HepG2 (cell line): Measurements from ENCODE around the gene ARIH1. TPM values are rescaled to one million over a fixed set of nuclear protein-coding genes. Genes with fewer than 3 reads are reported as not detected.

Experiments
- ATAC-seq: fragments of 200-7000 bp; cut with Tn5 transposase; 3 replicates; pipeline ENCODE4 v1.9.1; 2020; ENCODE audit warnings: mild to moderate bottlenecking, moderate library complexity
- BruUV-seq: library from RNA; stranded (reverse); fragments of 400-500 nt; replicated peaks from 2 replicates; lab custom pipeline; 2021; lab: Mats Ljungman, UMichigan
- CTCF ChIA-PET: fragments of 300-600 bp; formaldehyde crosslinking; extraction: SDS; loops from one replicate; lab custom pipeline; 2021; ENCODE audit warnings: low total read pairs, inconsistent platforms, low intra/inter-chr PET ratio; lab: Yijun Ruan, JAX
- POLR2A ChIA-PET: fragments of 350-600 bp; sonication (Branson Sonifier 250); formaldehyde crosslinking; loops from one replicate; lab custom pipeline; 2020; ENCODE audit warnings: antibody characterized with exemption, inconsistent platforms; lab: Yijun Ruan, JAX
- DNase-seq: peaks from one replicate; pipeline ENCODE4 v3.0.0-alpha.2; 2015; ENCODE audit warnings: low spot score
- FAIRE-seq: peaks from 3 replicates; lab custom pipeline; 2011; peaks lifted over from hg19 to GRCh38; lab: Jason Lieb, UNC
- H2AFZ ChIP-seq: one replicate; pipeline ENCODE4 v1.6.1; 2011; ENCODE audit warnings: low read length, inconsistent platforms
- H3K27ac ChIP-seq: fragments of 300-600 bp; 3 replicates; pipeline ENCODE4 v1.8.0; 2011; ENCODE audit warnings: mixed run types, mild to moderate bottlenecking, mixed read lengths, low read length, inconsistent platforms; ENCODE audit not compliant: insufficient read depth; ENCODE audit errors: extremely low read length
- H3K27me3 ChIP-seq, 2 experiments: fragments of 200-600 bp in 1 of 2; 2 replicates in 1 of 2; 3 replicates in 1 of 2; pipeline versions ENCODE4 v1.6.0 to v1.8.0; 2011; ENCODE audit warnings: low read length in 2 of 2, mild to moderate bottlenecking in 2 of 2, moderate library complexity in 2 of 2, inconsistent platforms in 1 of 2; ENCODE audit not compliant: insufficient read depth in 2 of 2, control insufficient read depth in 1 of 2
- H3K36me3 ChIP-seq, 2 experiments: fragments of 200-600 bp in 1 of 2; replicated peaks in 1 of 2; 2 replicates in 1 of 2; 3 replicates in 1 of 2; pipeline versions ENCODE4 v1.5.1 to v1.8.0; 2011; ENCODE audit warnings: low read length in 2 of 2, inconsistent platforms in 1 of 2; ENCODE audit not compliant: insufficient read depth in 2 of 2, control insufficient read depth in 1 of 2
- H3K4me1 ChIP-seq: 2 replicates; pipeline ENCODE4 v1.5.1; 2012; ENCODE audit warnings: low read length, inconsistent platforms; ENCODE audit not compliant: insufficient read depth
- H3K4me2 ChIP-seq: 2 replicates; pipeline ENCODE4 v1.6.0; 2011; ENCODE audit warnings: low read depth, low read length, inconsistent platforms
- H3K4me3 ChIP-seq, 3 experiments: fragments of 200-600 bp in 1 of 3; sonication (generic), shearing (Covaris generic) in 1 of 3; replicated peaks in 1 of 3; 2 replicates each; pipeline ENCODE4 v1.5.1; 2011 to 2016; ENCODE audit warnings: low read length in 3 of 3, inconsistent platforms in 2 of 3, low read depth in 2 of 3, mild to moderate bottlenecking in 2 of 3, control low read depth in 1 of 3, mixed read lengths in 1 of 3; ENCODE audit not compliant: insufficient read depth in 1 of 3
- H3K79me2 ChIP-seq: one replicate; pipeline ENCODE4 v1.6.1; 2011; ENCODE audit warnings: low read length, inconsistent platforms; ENCODE audit not compliant: insufficient read depth
- H3K9ac ChIP-seq: 2 replicates; pipeline ENCODE4 v1.6.0; 2011; ENCODE audit warnings: mild to moderate bottlenecking, low read depth, low read length, inconsistent platforms; ENCODE audit not compliant: insufficient read depth
- H3K9me3 ChIP-seq: 2 replicates; pipeline ENCODE4 v1.5.1; 2012; ENCODE audit warnings: mild to moderate bottlenecking, low read length
- H4K20me1 ChIP-seq: 2 replicates; pipeline ENCODE4 v1.6.0; 2011; ENCODE audit warnings: inconsistent platforms, mild to moderate bottlenecking, low read length, moderate library complexity; ENCODE audit not compliant: insufficient read depth
- ATM ChIP-seq: fragments of 450-650 bp; IDR thresholded peaks from 2 replicates; pipeline ENCODE4 v1.7.1; 2017; ENCODE audit warnings: mild to moderate bottlenecking, borderline replicate concordance
- CAMTA2 ChIP-seq: sonication (generic); formaldehyde crosslinking; IDR thresholded peaks from 2 replicates; pipeline ENCODE4 v1.4.0; 2020; ENCODE audit warnings: mild to moderate bottlenecking, missing genetic modification reagents, borderline replicate concordance
- HMG20B ChIP-seq: conservative IDR thresholded peaks from 2 replicates; pipeline ENCODE4 v1.6.1; 2016; ENCODE audit warnings: missing genetic modification reagents, missing compliant biosample characterization
- MYC ChIP-seq: sonication (generic); formaldehyde crosslinking; IDR thresholded peaks from 2 replicates; pipeline ENCODE4 v1.9.0; 2021; ENCODE audit warnings: missing genetic modification reagents, borderline replicate concordance
- NR2F1 ChIP-seq, 2 experiments: fragments of 450-650 bp in 1 of 2; formaldehyde crosslinking in 1 of 2; IDR thresholded peaks; 2 replicates each; pipeline versions ENCODE4 v1.5.0 to v1.6.1; 2016 to 2020; ENCODE audit warnings: mild to moderate bottlenecking in 1 of 2, missing compliant biosample characterization in 1 of 2, missing genetic modification reagents in 1 of 2, moderate library complexity in 1 of 2
- NRL ChIP-seq: sonication (generic); formaldehyde crosslinking; IDR thresholded peaks from 2 replicates; pipeline ENCODE4 v1.5.0; 2020; ENCODE audit warnings: missing genetic modification reagents, mild to moderate bottlenecking, moderate library complexity, borderline replicate concordance
- PBX2 ChIP-seq: IDR thresholded peaks from 2 replicates; pipeline ENCODE4 v1.6.1; 2016; ENCODE audit warnings: control low read depth
- RERE ChIP-seq: IDR thresholded peaks from 2 replicates; pipeline ENCODE4 v1.6.1; 2016; ENCODE audit warnings: low read depth, missing genetic modification reagents, missing compliant biosample characterization
- SP1 ChIP-seq, 2 experiments: fragments of 450-650 bp in 1 of 2; sonication (generic) in 1 of 2; formaldehyde crosslinking in 1 of 2; IDR thresholded peaks; 2 replicates each; pipeline versions ENCODE4 v1.4.0 to v1.6.1; 2016 to 2020; ENCODE audit warnings: missing genetic modification reagents in 1 of 2
- STAG1 ChIP-seq: sonication (generic); formaldehyde crosslinking; IDR thresholded peaks from 2 replicates; pipeline ENCODE4 v1.4.0; 2020; ENCODE audit warnings: missing genetic modification reagents
- THAP7 ChIP-seq: sonication (generic); formaldehyde crosslinking; IDR thresholded peaks from 2 replicates; pipeline ENCODE4 v1.8.1; 2023; ENCODE audit warnings: mild to moderate bottlenecking, missing genetic modification reagents
- ZBTB14 ChIP-seq: sonication (generic); formaldehyde crosslinking; IDR thresholded peaks from 2 replicates; pipeline ENCODE4 v1.4.0; 2020; ENCODE audit warnings: missing genetic modification reagents
- ZNF598 ChIP-seq: sonication (generic); formaldehyde crosslinking; IDR thresholded peaks from 2 replicates; pipeline ENCODE4 v1.5.1; 2020; ENCODE audit warnings: mild to moderate bottlenecking, missing genetic modification reagents, borderline replicate concordance
- ZNF7 ChIP-seq: IDR thresholded peaks from 2 replicates; pipeline ENCODE4 v1.6.1; 2016; ENCODE audit warnings: missing biosample characterization, missing genetic modification reagents
- ZNF724P ChIP-seq: sonication (generic); formaldehyde crosslinking; IDR thresholded peaks from 2 replicates; pipeline ENCODE4 v1.8.0; 2022; ENCODE audit warnings: missing genetic modification reagents, borderline replicate concordance
- WGBS: methylation state at CpG from one replicate; pipeline ENCODE4 v1.1.6; 2017; ENCODE audit warnings: low lambda C conversion rate; 5-methylcytosine and 5-hydroxymethylcytosine counted together
- in situ Hi-C: cut with HindIII; loops from 2 replicates; pipeline ENCODE4 v1.10.0; 2017; ENCODE audit warnings: low pct_unique_long_range_greater_than_20kb; ENCODE audit not compliant: extremely low pct_ligation_motif_present
- intact Hi-C: fragments of 100-400 bp; cut with micrococcal nuclease; formaldehyde crosslinking; loops from one replicate; pipeline ENCODE4 v1.10.0; 2022; ENCODE audit not compliant: unreplicated experiment
- polyA plus RNA-seq, 8 experiments: library from polyadenylated mRNA; depleted of rRNA in 3 of 8; stranded (reverse) in 7 of 8; unstranded in 1 of 8; fragments of >200 nt; fragmentation: Illumina TruSeq in 4 of 8; extraction: Trizol in 4 of 8; gene quantifications; 2 replicates each; pipeline versions ENCODE4 v1.2.1 to v1.2.3, GENCODE V29; 2011 to 2016; ENCODE audit warnings: low read depth in 4 of 8, missing spikeins in 1 of 8, mixed read lengths in 1 of 8; ENCODE audit not compliant: insufficient read depth in 1 of 8
- total RNA-seq, 5 experiments: library from RNA; depleted of rRNA; stranded (reverse); fragments of >200 nt; fragmentation: Illumina TruSeq; extraction: Trizol; gene quantifications; 2 replicates each; pipeline ENCODE4 v1.2.3, GENCODE V29; 2016; ENCODE audit warnings: low read depth in 1 of 5

ARIH1 gene
- total and polyA plus RNA-seq, 2 of the 13 experiments (the other 11 are each of a cell fraction or from before 2014, with no cell fraction given) = 38.8 to 59.8 TPM

GRCh38 chr15:72495007-72495406 is 20.9 kb downstream of the ARIH1 start (continued):
- TF ChIP-seq RERE (CRISPR knock-in tag) (no peak), ZNF724P (no peak), ATM (no peak), PBX2 (CRISPR knock-in tag) (no peak)

GRCh38 chr15:72496783-72497182 is 22.7 kb downstream of the ARIH1 start:
- Histone ChIP-seq H3K9me3 (no peaks in the 10 kb centered on the region), H3K36me3 (peaks cover 3 to 24% of the 10 kb centered on the region in 2 experiments; a peak in 4 of 5 replicates), H2AFZ (no peak overlapping the region), H3K79me2 (peaks cover 92% of the 10 kb centered on the region), H3K27ac (no peak overlapping the region), H3K4me1 (no peaks in the 10 kb centered on the region), H3K4me3 (no peak overlapping the region), H4K20me1 (peaks cover 46% of the 10 kb centered on the region), H3K27me3 (no peaks in the 10 kb centered on the region), H3K9ac (no peak overlapping the region), H3K4me2 (no peak overlapping the region)
- intact Hi-C loops = no loop called here
- in situ Hi-C loops = no loop called here
- 98% methylated on average over 2 of the region's 2 CpGs for WGBS
- DNase-seq (no peak), ATAC-seq (no peak), FAIRE-seq (no peak)
- BruUV-seq = no TSS peak
- ChIA-PET POLR2A (no interaction called here), CTCF (no interaction called here)
- no peak for TF ChIP-seq THAP7 (CRISPR knock-in tag)
- TF ChIP-seq NR2F1 (CRISPR knock-in tag; IDR thresholded peaks at IDR 0.05) = no peak
- TF ChIP-seq HMG20B (CRISPR knock-in tag) = no peak
- TF ChIP-seq ZNF598 = no peak
- TF ChIP-seq MYC (CRISPR knock-in tag) = no peak
- no peak for TF ChIP-seq SP1 (IDR thresholded peaks at IDR 0.05)
- no peak for TF ChIP-seq SP1 (CRISPR knock-in tag; IDR thresholded peaks at IDR 0.05)
- TF ChIP-seq NRL (CRISPR knock-in tag) = no peak
- no peak for TF ChIP-seq ZNF7
- TF ChIP-seq CAMTA2 (CRISPR knock-in tag) = no peak
- no peak for TF ChIP-seq ZBTB14 (CRISPR knock-in tag)
- no peak for TF ChIP-seq STAG1 (CRISPR knock-in tag)
